K562 (cell line): ENCODE data around the gene MC3R.

Experiments
- CTCF ChIP-seq, 3 experiments: IDR thresholded peaks in 2 of 3; conservative IDR thresholded peaks in 1 of 3; 2 replicates each; pipeline ENCODE4 v1.5.1; 2011 to 2012; ENCODE audit warnings: low read length in 3 of 3, mild to moderate bottlenecking in 3 of 3, control low read depth in 2 of 3, improper control_type of control experiment in 1 of 3, inconsistent platforms in 1 of 3, low read depth in 1 of 3, mixed read lengths in 1 of 3, moderate library complexity in 1 of 3; ENCODE audit not compliant: insufficient read depth in 2 of 3
- NR2C2 ChIP-seq, 2 experiments: fragments of 200-800 bp in 1 of 2; sonication (Bioruptor generic) in 1 of 2; sonication (generic) in 1 of 2; formaldehyde crosslinking in 1 of 2; IDR thresholded peaks; 2 replicates each; pipeline versions ENCODE4 v1.6.1 to v1.8.0; 2016 to 2022; ENCODE audit warnings: mild to moderate bottlenecking in 1 of 2, missing compliant biosample characterization in 1 of 2, missing genetic modification characterization in 1 of 2, missing genetic modification reagents in 1 of 2
- PHF20 ChIP-seq: fragments of 450-650 bp; IDR thresholded peaks from 2 replicates; pipeline ENCODE4 v1.6.1; 2018; ENCODE audit not compliant: partially characterized antibody
- SIN3A ChIP-seq, 2 experiments: fragments of 150-350 bp in 1 of 2; IDR thresholded peaks; 2 replicates each; pipeline ENCODE4 v1.6.1; 2011 to 2016; ENCODE audit warnings: borderline replicate concordance in 2 of 2, low read depth in 2 of 2, low read length in 2 of 2, mild to moderate bottlenecking in 2 of 2, moderate library complexity in 2 of 2; ENCODE audit not compliant: control insufficient read depth in 1 of 2

DNA sequence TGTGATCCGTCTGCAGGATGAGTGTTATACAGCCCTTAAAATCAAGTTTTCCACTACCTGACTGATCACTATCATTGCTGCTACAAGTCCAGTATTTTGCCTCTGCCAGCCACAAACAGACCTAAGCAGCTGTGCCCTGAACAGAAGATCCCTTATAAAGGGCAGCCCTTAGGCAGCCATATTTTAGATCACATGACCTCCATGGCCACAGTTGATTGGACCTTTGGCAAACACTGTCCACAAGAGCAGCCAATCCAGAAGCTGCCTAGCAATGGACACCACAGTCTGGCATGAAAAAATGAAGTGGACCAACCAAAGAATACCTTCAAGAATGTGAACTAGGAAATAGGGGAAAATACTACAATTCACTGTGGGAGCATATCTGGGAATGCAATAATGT, 50.8 kb downstream of the MC3R start:
- TF ChIP-seq SIN3A (IDR thresholded peaks at IDR 0.05; ENCODE audit: borderline replicate concordance in 2 of 2, control insufficient read depth in 1 of 2, low read depth in 2 of 2, low read length in 2 of 2) (no peak), CTCF (IDR thresholded peaks at IDR 0.05 in 2 of 3, conservative IDR thresholded peaks at IDR 0.05 in 1 of 3; ENCODE audit: insufficient read depth in 2 of 3, low read depth in 1 of 3, low read length in 3 of 3) (no peak), NR2C2 (CRISPR knock-in tag; IDR thresholded peaks at IDR 0.05) (no peak), NR2C2 (tag; IDR thresholded peaks at IDR 0.05) (no peak), PHF20 (no peak)
